GM19238 (cell line): Measurements from ENCODE around the gene ASCL2.
"Not testable (repeated sequence)": the region's sequence is repeated elsewhere in the genome, so short reads cannot be mapped to it uniquely, and the experiment has no call there.

Source experiments
- DNase-seq: peaks from one replicate; pipeline ENCODE4 v3.0.0; 2011; ENCODE audit warnings: low spot score; ENCODE audit not compliant: insufficient read length

The ASCL2 gene

DNA sequence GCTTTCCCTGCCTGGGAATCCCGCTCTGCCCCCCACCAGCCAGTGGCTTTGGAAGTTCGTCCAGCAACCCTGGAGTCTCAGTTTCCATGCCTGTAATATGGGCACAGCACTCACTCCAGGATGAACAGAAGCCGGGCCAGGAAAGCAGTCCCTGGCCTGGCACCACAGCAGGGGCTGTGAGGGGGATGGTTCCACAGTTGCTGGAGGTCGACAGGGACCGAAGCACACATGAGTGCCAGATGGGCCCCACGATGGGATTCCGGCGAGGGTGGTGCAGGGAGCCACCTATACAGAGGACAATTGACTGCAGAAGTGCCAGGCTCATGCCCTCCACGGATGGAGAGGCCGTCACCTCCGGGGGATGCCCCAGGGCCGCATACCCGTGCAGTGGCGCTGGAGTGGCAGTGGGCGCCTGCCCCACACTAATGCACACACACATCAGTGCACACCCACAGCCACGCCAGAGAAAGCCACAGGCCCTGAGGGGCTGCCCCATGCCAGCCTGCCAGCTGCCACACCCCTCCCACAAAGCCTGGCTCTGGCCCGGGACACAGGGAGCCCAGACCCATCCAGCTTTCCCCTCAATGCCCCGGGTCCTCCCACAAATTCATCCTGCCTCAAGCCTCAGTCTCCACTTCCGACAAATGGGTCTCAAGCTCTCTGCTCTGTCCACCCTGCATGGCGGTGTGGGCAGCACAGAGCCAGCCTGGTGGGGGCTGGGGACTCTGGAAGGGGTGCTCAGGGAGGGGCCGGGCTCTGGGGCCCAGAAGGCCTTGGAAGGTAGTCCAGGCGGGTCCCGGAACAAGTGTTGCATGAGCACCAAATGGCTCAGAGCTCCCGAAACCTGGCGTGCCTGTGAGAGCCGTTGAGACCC lies 9.7 kb downstream of the ASCL2 start:
- DNase-seq = no peak

DNA sequence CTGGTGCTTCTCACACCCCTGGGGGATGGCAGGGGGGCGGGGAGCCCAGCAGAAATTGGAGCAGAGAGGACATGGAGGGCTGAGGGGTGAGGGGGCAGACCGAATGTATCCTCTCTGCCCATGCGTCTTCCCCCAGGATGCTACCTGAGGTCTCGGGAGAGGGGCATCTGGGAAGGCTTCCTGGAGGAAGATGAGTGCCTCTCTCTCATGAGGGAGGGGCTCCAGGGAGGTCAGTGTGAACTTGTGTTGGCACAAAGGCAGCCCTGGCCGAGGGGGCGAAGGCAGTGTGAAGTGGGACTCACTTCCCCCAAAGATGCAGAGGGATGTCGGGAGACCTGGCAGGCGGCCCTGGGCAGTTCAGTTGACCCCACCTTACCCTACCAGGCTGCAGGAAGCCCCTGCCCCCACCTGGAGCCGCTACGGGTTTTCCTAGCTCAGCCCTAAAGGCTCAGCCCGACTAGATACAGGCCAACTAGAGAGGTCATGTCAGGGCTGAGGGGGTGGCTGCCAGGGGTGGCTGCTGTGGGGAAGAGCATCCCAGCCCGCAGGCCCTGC lies 10.4 kb downstream of the ASCL2 start:
- no peak for DNase-seq

DNA sequence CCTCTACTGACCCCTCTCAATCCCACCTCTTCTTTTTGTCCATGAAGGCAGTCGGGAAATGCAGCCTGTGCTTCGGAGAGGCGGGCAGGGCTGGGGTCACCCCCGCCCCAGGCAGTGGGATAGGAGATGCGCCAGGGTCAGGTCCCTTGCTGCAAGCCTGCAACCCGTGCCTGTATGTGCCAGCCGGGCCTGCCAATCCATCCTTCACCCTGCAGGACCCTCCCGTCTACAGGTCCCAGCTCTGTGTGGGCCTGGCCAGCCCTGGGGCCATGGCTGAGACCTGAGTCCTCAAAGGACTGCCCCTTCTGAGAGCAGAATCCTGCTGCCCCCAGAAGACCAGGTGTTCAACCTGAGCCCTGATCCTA lies 10.9 kb downstream of the ASCL2 start:
- no peak for DNase-seq

GRCh38 chr11:2258501-2259465 lies 11.6 kb downstream of the ASCL2 start:
- DNase-seq = no peak

GRCh38 chr11:2256951-2257700 lies 13.3 kb downstream of the ASCL2 start:
- DNase-seq = no peak

DNA sequence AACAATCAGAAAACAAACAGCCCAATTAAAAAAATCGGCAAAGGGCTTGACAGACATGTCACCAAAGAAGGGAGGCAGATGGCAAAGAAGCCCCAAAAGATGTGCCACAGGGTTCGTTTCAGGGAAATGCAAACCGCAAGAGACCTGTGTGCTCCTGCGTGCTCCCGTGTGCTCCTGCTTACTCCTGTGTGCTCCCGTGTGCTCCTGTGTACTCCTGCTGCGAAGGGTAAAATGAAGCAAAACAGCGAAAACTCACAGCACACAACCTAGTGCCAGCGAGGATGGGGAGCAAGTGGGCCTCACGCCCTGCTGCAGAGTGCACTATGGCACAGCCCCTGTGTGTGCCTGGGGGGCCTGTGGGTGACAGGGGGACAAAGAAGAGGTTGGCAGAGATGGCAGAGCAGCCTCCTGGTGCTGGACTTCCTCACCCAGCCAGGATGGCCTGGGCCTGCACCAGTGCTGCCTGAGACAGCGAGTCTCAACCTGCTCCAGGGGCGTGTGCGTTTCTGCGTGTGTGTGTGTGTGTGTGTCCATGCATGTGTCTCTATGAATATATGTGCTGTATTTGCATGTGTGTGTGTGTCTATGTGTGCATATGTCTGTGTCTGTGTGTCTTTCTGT lies 14.0 kb downstream of the ASCL2 start:
- DNase-seq = no peak

- no peak for DNase-seq
Observed at GRCh38 chr11:2252018-2252417, 18.4 kb downstream of the ASCL2 start.

GRCh38 chr11:2251138-2251537 lies 19.2 kb downstream of the ASCL2 start:
- DNase-seq = no peak

DNA sequence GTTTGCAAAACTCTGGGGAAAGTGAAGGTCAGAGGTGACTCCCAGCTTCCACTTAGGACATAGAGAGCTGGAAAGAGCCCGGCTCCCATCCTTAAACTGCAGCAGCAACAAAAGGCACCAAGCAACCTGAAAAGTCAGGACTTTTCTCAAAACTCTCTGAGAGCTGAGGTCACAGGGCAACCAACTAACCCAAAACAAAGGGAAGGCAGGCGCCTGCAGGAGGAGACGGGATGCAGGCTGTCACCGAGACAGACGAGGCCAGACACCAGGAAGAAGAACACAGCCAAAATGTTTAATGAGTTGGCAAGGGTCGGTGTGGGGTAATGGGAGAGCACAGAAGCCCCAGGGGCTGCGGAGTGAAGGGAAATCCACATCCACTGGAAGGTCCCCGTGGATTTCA lies 19.9 kb downstream of the ASCL2 start:
- no peak for DNase-seq

DNA sequence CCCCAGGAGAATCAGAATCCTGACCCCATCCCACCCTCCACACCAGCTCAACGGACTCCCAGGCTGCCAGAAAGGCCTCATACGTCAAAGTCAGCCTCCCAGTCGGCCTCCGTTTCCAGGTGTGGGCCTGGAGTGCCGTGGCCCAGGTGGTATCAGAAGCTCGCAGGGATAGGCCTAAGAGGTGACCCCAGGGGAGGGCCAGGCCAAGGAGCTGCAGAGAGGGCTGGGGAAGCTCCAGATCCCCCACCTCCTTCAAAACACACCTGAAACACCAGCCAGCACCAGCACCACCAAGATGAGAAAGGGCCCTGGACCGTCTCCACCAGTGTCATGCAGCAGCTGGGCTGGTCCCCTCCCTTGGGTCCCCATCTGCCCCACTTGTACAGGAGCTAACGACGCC lies 20.3 kb downstream of the ASCL2 start:
- no peak for DNase-seq

- no peak for DNase-seq
Observed at GRCh38 chr11:2249189-2249916, 21.0 kb downstream of the ASCL2 start.

- DNase-seq = no peak
Observed at GRCh38 chr11:2248762-2249161, 21.6 kb downstream of the ASCL2 start.

- DNase-seq = no peak
Observed at GRCh38 chr11:2248242-2248641, 22.1 kb downstream of the ASCL2 start.

GRCh38 chr11:2247496-2247895 lies 22.9 kb downstream of the ASCL2 start:
- no peak for DNase-seq

GRCh38 chr11:2240834-2241233 lies 29.6 kb downstream of the ASCL2 start:
- DNase-seq = no peak

DNA sequence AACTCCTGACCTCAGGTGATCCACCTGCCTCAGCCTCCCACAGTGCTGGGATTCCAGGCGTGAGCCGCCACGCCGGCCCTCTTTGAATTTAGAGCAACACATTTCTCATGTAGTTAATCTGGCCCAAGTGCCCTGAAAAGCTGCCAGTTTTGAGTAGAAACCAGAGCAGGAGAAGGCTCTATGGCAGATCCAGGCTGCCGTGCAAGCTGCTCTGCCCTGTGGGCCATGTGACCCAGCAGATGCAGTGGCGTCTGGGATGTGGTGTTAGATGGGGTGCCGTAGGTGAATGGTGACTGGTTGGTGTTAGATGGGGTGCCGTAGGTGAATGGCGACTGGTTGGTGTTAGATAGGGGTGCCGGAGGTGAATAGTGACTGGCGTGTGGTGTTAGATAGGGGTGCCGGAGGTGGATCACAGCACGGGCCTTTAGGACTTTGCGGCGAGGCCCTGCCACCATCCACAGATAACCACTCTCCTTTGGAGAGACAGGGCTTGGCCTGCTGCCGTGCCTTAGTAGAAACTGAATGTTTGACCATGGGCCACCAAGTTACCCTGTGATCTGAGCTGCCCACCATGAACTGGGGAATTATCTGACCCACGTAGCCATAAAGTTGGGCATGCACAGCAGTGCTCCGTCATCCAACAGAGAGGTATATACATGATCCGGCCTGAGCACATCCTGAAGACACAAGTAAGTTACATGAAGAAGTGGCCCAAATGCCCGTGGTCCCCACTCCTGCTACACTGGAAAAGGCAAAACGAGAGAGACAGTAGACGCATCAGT lies 32.7 kb downstream of the ASCL2 start:
- DNase-seq = no peak

- DNase-seq = not testable (repeated sequence)
Observed at GRCh38 chr11:2236381-2237134, 33.8 kb downstream of the ASCL2 start.

DNA sequence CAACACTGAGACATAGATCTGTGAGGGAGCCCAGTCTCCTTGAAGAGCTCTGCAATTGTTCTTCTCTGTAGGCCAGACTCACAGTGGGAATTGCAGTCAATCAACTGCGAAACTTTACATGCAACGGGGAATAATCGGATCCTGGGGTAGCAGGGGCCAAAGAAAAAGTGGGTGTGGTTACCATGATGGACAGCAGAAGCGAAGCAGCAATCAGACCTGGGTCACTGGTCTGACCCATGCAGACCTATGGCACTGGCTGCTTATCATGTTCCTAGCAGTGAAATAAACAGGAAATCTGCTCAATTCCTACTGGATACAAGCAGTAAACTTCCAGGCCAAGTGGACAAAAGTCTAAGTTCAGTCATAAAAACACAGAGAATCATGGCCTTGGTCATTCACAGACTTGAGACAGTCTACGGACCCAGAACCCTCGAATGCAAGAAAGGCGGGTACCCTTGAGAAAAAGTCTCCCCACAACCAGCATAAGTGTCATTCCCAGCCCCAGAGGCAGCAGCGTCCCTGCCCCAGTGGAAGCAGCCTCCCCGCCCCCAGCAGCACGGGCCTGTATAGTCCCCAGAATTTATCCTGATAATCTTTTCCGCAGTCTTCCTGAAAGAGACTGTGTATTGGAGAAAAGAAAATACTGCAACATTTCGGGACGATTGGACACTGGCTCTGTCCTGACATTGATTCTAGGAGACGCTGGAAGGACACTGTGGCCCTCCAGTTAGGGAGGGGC lies 34.6 kb downstream of the ASCL2 start:
- DNase-seq = no peak
